ENCODE measurements around the gene TBC1D9B. TPM values are rescaled to one million over a fixed set of nuclear protein-coding genes. Genes with fewer than 3 reads are reported as not detected.

Gene TBC1D9B
- total RNA-seq, 4 donors from 2014 or later = 58.8 to 2,513 (median 108) TPM

GRCh38 chr5:179866241-179867078 is 41.2 kb downstream of the TBC1D9B start:
- no peaks in the 10 kb centered on the region for H3K4me1 ChIP-seq
- H3K4me3 ChIP-seq = no peak overlapping the region
- H3K27me3 ChIP-seq = no peaks in the 10 kb centered on the region
- H3K27ac ChIP-seq = no peak overlapping the region
- intact Hi-C loops (cut with DNase I; ENCODE audit: low total_unique reads) = no loop called here
- H3K36me3 ChIP-seq = no peaks in the 10 kb centered on the region
- TF ChIP-seq CTCF (IDR thresholded peaks at IDR 0.05) (peak in 1 of 4 experiments; percentile 4), POLR2A (IDR thresholded peaks at IDR 0.05) (no peak)
- no peaks in the 10 kb centered on the region for H3K9me3 ChIP-seq
- no peak for DNase-seq

- H3K4me1 ChIP-seq = no peaks in the 10 kb centered on the region
- intact Hi-C loops (cut with DNase I; ENCODE audit: low total_unique reads) = no loop called here
- no peak overlapping the region for H3K4me3 ChIP-seq
- DNase-seq = no peak
- H3K36me3 ChIP-seq = no peaks in the 10 kb centered on the region
- no peaks in the 10 kb centered on the region for H3K27me3 ChIP-seq
- no peak overlapping the region for H3K27ac ChIP-seq
- TF ChIP-seq CTCF (IDR thresholded peaks at IDR 0.05) (no peak), POLR2A (IDR thresholded peaks at IDR 0.05) (no peak)
- no peaks in the 10 kb centered on the region for H3K9me3 ChIP-seq
These were observed 42.0 kb downstream of the TBC1D9B start for GRCh38 chr5:179865491-179866240.

- TF ChIP-seq POLR2A (IDR thresholded peaks at IDR 0.05) = no peak
- TF ChIP-seq CTCF (IDR thresholded peaks at IDR 0.05) = no peak
- Histone ChIP-seq H3K36me3 (no peaks in the 10 kb centered on the region), H3K4me1 (no peaks in the 10 kb centered on the region), H3K27ac (no peak overlapping the region), H3K9me3 (no peaks in the 10 kb centered on the region), H3K4me3 (no peak overlapping the region), H3K27me3 (no peaks in the 10 kb centered on the region)
- no peak for DNase-seq
- intact Hi-C loops (cut with DNase I; ENCODE audit: low total_unique reads) = no loop called here
These were observed 43.0 kb downstream of the TBC1D9B start for GRCh38 chr5:179864686-179865085.

- Histone ChIP-seq H3K27me3 (no peaks in the 10 kb centered on the region), H3K9me3 (no peaks in the 10 kb centered on the region), H3K4me3 (no peak overlapping the region), H3K36me3 (no peaks in the 10 kb centered on the region), H3K4me1 (no peaks in the 10 kb centered on the region), H3K27ac (no peak overlapping the region)
- intact Hi-C loops (cut with DNase I; ENCODE audit: low total_unique reads) = no loop called here
- no peak for TF ChIP-seq POLR2A (IDR thresholded peaks at IDR 0.05)
- TF ChIP-seq CTCF (IDR thresholded peaks at IDR 0.05) = no peak
- no peak for DNase-seq
These were observed 44.1 kb downstream of the TBC1D9B start for GRCh38 chr5:179863449-179864085.

All from uterus (tissue), 4 donors.